ENCODE measurements around the gene IZUMO1. TPM values are rescaled to one million over a fixed set of nuclear protein-coding genes. Genes with fewer than 3 reads are reported as not detected.
A peak's percentile ranks its signal among the peaks of the same experiment; 100 is the strongest.

Gene IZUMO1
- total RNA-seq, 1 experiment from 2014 or later: not detected

DNA sequence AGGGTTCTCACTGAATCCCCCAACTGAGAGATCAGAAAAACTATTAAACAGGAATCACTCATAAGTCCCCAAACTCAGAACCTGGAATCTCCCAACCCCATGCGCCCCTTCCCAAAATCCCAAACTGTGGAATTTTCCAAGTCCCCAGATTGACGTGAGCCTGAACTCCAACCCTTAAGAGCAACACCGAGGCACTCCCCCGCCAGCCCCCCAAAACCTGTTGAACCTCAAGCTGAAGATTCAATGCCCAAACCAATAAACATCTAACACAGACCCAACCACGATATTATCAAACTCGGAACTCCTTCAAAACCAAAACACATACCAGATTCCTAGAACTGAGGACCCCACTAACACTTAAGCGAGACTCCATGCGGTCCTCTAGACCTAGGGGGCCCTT is 599 bp downstream of the IZUMO1 start:
- no peak for DNase-seq (ENCODE audit: low spot score)
- no TSS peak for BruUV-seq (replicated peaks)
- Histone ChIP-seq H3K9me3 (ENCODE audit: low read depth, low read length, poor library complexity, severe bottlenecking) (no peaks in the 10 kb centered on the region), H3K4me3 (ENCODE audit: low read depth, low read length, poor library complexity, severe bottlenecking) (no peak overlapping the region), H3K36me3 (ENCODE audit: insufficient read depth, low read length, poor library complexity, severe bottlenecking) (no peaks in the 10 kb centered on the region), H3K27ac (ENCODE audit: low read depth, low read length, poor library complexity, severe bottlenecking) (peak overlapping the region; percentile 82), H3K27me3 (replicated peaks; ENCODE audit: insufficient read depth, low read depth, low read length, poor library complexity) (no peaks in the 10 kb centered on the region), H3K4me1 (ENCODE audit: insufficient read depth, low read length, poor library complexity, severe bottlenecking) (peaks cover 5% of the 10 kb centered on the region)
- intact Hi-C loops (cut with micrococcal nuclease; ENCODE audit: unreplicated experiment): no loop called here
- TF ChIP-seq, protein P1, sequence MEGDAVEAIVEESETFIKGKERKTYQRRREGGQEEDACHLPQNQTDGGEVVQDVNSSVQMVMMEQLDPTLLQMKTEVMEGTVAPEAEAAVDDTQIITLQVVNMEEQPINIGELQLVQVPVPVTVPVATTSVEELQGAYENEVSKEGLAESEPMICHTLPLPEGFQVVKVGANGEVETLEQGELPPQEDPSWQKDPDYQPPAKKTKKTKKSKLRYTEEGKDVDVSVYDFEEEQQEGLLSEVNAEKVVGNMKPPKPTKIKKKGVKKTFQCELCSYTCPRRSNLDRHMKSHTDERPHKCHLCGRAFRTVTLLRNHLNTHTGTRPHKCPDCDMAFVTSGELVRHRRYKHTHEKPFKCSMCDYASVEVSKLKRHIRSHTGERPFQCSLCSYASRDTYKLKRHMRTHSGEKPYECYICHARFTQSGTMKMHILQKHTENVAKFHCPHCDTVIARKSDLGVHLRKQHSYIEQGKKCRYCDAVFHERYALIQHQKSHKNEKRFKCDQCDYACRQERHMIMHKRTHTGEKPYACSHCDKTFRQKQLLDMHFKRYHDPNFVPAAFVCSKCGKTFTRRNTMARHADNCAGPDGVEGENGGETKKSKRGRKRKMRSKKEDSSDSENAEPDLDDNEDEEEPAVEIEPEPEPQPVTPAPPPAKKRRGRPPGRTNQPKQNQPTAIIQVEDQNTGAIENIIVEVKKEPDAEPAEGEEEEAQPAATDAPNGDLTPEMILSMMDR (conservative IDR thresholded peaks at IDR 0.05; ENCODE audit: low read depth, low read length): no peak
- TF ChIP-seq EZH2 (IDR thresholded peaks at IDR 0.05; ENCODE audit: borderline replicate concordance, low read depth, low read length, poor library complexity, severe bottlenecking): no peak
- ChIA-PET POLR2A (ENCODE audit: low non-redundant PET) (interaction anchor here (0.6 kb wide), 1 partner anchor 98 kb away, joined by 20 read pairs; no protein-coding TSS in a partner anchor), CTCF (no interaction called here)

DNA sequence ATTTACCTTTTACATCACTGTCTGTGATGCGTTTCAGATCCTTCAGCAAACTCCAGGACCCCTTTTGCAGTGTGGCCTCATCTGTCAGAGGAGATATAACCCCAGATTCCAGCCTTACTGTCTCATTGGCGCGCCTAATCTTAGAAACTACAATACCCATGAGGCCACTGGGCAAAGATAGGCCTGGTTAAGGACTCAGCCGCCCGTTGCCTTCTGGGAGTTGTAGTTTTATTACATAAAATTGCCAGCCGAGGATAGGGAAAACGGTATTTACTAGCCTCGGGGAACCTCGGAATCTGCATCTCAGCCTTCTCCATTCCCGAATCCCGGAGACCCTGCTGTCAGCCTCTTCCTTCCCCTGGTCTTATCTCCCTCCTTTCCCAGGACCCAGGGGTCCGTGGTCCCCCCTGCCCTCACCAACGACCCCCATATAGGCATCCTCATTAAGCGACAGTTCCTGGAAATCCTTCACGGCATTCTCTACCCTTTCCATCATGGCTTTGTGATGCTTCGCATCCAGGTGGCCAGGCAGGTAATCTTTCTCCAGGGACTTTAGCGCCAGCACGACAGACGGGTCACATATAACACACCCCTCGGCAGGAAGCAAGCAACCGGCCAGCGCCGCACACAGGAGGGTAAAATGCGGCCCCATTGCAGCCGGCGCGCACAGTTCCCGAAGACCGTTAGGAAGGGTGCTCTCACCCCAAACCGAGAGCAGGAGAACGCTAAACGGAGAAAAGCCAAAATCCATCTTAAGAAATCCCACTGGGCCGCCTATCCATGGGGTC is 1.3 kb downstream of the IZUMO1 start:
- no peaks in the 10 kb centered on the region for H3K27me3 ChIP-seq (replicated peaks; ENCODE audit: insufficient read depth, low read depth, low read length, poor library complexity)
- no peak for TF ChIP-seq EZH2 (IDR thresholded peaks at IDR 0.05; ENCODE audit: borderline replicate concordance, low read depth, low read length, poor library complexity, severe bottlenecking)
- TF ChIP-seq, protein P1 (conservative IDR thresholded peaks at IDR 0.05; ENCODE audit: low read depth, low read length): no peak
- peaks cover 9% of the 10 kb centered on the region for H3K4me1 ChIP-seq (ENCODE audit: insufficient read depth, low read length, poor library complexity, severe bottlenecking)
- BruUV-seq (replicated peaks): no TSS peak
- no peak overlapping the region for H3K27ac ChIP-seq (ENCODE audit: low read depth, low read length, poor library complexity, severe bottlenecking)
- no peaks in the 10 kb centered on the region for H3K36me3 ChIP-seq (ENCODE audit: insufficient read depth, low read length, poor library complexity, severe bottlenecking)
- CTCF ChIA-PET: no interaction called here
- intact Hi-C loops (cut with micrococcal nuclease; ENCODE audit: unreplicated experiment): no loop called here
- peak; percentile 88 for DNase-seq (ENCODE audit: low spot score)
- no peak overlapping the region for H3K4me3 ChIP-seq (ENCODE audit: low read depth, low read length, poor library complexity, severe bottlenecking)
- POLR2A ChIA-PET (ENCODE audit: low non-redundant PET): no interaction called here
- no peaks in the 10 kb centered on the region for H3K9me3 ChIP-seq (ENCODE audit: low read depth, low read length, poor library complexity, severe bottlenecking)

DNA sequence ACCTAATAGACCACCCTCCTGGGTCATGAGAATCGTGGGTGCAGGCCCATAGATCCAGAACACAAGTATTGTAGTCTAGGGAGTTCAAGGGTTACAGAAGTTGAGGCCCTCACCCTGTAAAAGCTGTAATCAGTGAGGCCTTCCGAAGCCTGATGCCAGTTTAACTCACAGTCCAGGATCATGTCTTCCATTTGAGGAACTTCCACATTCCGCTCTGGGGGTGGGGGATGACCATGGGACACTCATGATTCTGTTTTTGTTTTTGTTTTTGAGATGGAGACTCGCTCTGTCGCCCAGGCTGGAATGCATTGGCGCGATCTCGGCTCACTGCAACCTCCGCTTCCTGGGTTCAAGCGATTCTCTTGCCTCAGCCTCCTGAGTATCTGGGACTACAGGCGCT is 4.6 kb downstream of the IZUMO1 start:
- intact Hi-C loops (cut with micrococcal nuclease; ENCODE audit: unreplicated experiment): no loop called here
- no peaks in the 10 kb centered on the region for H3K36me3 ChIP-seq (ENCODE audit: insufficient read depth, low read length, poor library complexity, severe bottlenecking)
- peaks cover 26% of the 10 kb centered on the region for H3K4me1 ChIP-seq (ENCODE audit: insufficient read depth, low read length, poor library complexity, severe bottlenecking)
- H3K27me3 ChIP-seq (replicated peaks; ENCODE audit: insufficient read depth, low read depth, low read length, poor library complexity): no peaks in the 10 kb centered on the region
- H3K9me3 ChIP-seq (ENCODE audit: low read depth, low read length, poor library complexity, severe bottlenecking): no peaks in the 10 kb centered on the region
- TF ChIP-seq EZH2 (IDR thresholded peaks at IDR 0.05; ENCODE audit: borderline replicate concordance, low read depth, low read length, poor library complexity, severe bottlenecking): no peak
- TF ChIP-seq, protein P1 (conservative IDR thresholded peaks at IDR 0.05; ENCODE audit: low read depth, low read length): no peak
- H3K4me3 ChIP-seq (ENCODE audit: low read depth, low read length, poor library complexity, severe bottlenecking): no peak overlapping the region
- H3K27ac ChIP-seq (ENCODE audit: low read depth, low read length, poor library complexity, severe bottlenecking): no peak overlapping the region
- no peak for DNase-seq (ENCODE audit: low spot score)
- POLR2A ChIA-PET (ENCODE audit: low non-redundant PET): no interaction called here
- CTCF ChIA-PET: interaction anchor here (0.6 kb wide), 1 partner anchor 460 kb away, joined by 8 read pairs; no protein-coding TSS in a partner anchor
- BruUV-seq (replicated peaks): no TSS peak
